Vagina (tissue), 2 donors: Measurements from ENCODE around the gene SRGAP3. TPM values are rescaled to one million over a fixed set of nuclear protein-coding genes. Genes with fewer than 3 reads are reported as not detected.

ENCODE experiments used
- DNase-seq, 2 donors: peaks; one replicate each; pipeline ENCODE4 v3.0.0-alpha.2; 2017; ENCODE audit errors: extremely low spot score in 2 of 2
- H3K27ac ChIP-seq: fragments of 200-600 bp; sonication (generic); one replicate; pipeline ENCODE4 v1.5.1; 2019
- H3K27me3 ChIP-seq: fragments of 200-600 bp; sonication (generic); one replicate; pipeline ENCODE4 v1.5.1; 2019
- H3K36me3 ChIP-seq, 2 donors: fragments of 200-600 bp; sonication (generic); one replicate each; pipeline ENCODE4 v1.5.1; 2017 to 2019
- H3K4me1 ChIP-seq: fragments of 200-600 bp; sonication (generic); one replicate; pipeline ENCODE4 v1.5.1; 2019
- H3K4me3 ChIP-seq, 2 donors: fragments of 200-600 bp; sonication (generic); 1 replicate in 1 of 2; 2 replicates in 1 of 2; pipeline ENCODE4 v1.5.1; 2016 to 2019
- H3K9me3 ChIP-seq: fragments of 200-600 bp; sonication (generic); one replicate; pipeline ENCODE4 v1.5.1; 2019
- CTCF ChIP-seq, 3 experiments: fragments of 450-650 bp in 2 of 3; fragments of 200-600 bp in 1 of 3; sonication (generic) in 1 of 3; IDR thresholded peaks; one replicate each; pipeline ENCODE4 v1.5.1; 2017 to 2019; ENCODE audit warnings: antibody characterized with exemption in 3 of 3, mild to moderate bottlenecking in 2 of 3, moderate library complexity in 2 of 3
- POLR2A ChIP-seq, 2 donors: fragments of 450-650 bp; IDR thresholded peaks; one replicate each; pipeline ENCODE4 v1.6.1; 2017; ENCODE audit warnings: antibody characterized with exemption in 2 of 2, mild to moderate bottlenecking in 2 of 2, moderate library complexity in 2 of 2
- POLR2AphosphoS5 ChIP-seq, 2 donors: sonication (generic); formaldehyde crosslinking; IDR thresholded peaks; one replicate each; pipeline ENCODE4 v1.9.0; 2017; ENCODE audit warnings: antibody characterized with exemption in 2 of 2, mild to moderate bottlenecking in 2 of 2, low read depth in 1 of 2; ENCODE audit not compliant: insufficient read depth in 1 of 2
- intact Hi-C: fragments of 100-400 bp; cut with DNase I; formaldehyde crosslinking; loops from one replicate; pipeline ENCODE4 v1.15.1; 2023
- total RNA-seq: library from RNA; depleted of rRNA; stranded (reverse); fragments of >200 nt; gene quantifications from one replicate; pipeline ENCODE4 v1.2.3, GENCODE V29; 2016

Gene SRGAP3
- total RNA-seq, 1 donor from 2014 or later: 20.6 TPM

- intact Hi-C loops: no loop called here
- H3K27ac ChIP-seq: no peak overlapping the region
- H3K27me3 ChIP-seq: no peaks in the 10 kb centered on the region
- H3K4me1 ChIP-seq: no peaks in the 10 kb centered on the region
- H3K9me3 ChIP-seq: no peaks in the 10 kb centered on the region
- TF ChIP-seq POLR2AphosphoS5 (IDR thresholded peaks at IDR 0.05; ENCODE audit: insufficient read depth in 1 of 2, low read depth in 1 of 2) (no peak), POLR2A (IDR thresholded peaks at IDR 0.05) (no peak), CTCF (IDR thresholded peaks at IDR 0.05) (no peak)
- H3K4me3 ChIP-seq: no peak overlapping the region
- no peaks in the 10 kb centered on the region for H3K36me3 ChIP-seq
- DNase-seq: no peak
Observed at GRCh38 chr3:9124730-9125129, 124.7 kb downstream of the SRGAP3 start.

DNA sequence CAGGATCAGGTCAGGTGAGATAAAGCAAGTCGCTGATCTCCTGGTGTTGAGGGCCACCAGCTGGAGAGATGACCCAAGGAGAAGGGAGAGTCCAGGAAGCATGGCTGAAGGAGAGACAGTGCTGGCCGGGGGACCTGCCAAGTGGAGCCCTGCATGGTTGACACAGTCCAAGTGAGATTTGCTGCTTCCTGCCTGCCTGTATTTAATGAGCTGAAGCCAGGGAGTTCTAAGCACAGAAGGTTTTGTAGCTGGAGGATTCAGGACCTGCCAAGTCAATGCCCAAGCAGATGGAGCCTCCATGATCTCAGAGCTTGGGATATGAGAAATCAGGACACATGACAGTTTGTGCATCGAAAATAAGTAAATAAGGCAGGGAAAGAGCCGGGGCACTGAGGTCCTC lies 125.6 kb downstream of the SRGAP3 start:
- no peak for TF ChIP-seq POLR2A (IDR thresholded peaks at IDR 0.05)
- no peak for TF ChIP-seq CTCF (IDR thresholded peaks at IDR 0.05)
- TF ChIP-seq POLR2AphosphoS5 (IDR thresholded peaks at IDR 0.05; ENCODE audit: insufficient read depth in 1 of 2, low read depth in 1 of 2): no peak
- DNase-seq: no peak
- intact Hi-C loops: no loop called here
- no peaks in the 10 kb centered on the region for H3K4me1 ChIP-seq
- no peaks in the 10 kb centered on the region for H3K27me3 ChIP-seq
- no peaks in the 10 kb centered on the region for H3K9me3 ChIP-seq
- no peaks in the 10 kb centered on the region for H3K36me3 ChIP-seq
- H3K27ac ChIP-seq: no peak overlapping the region
- H3K4me3 ChIP-seq: no peak overlapping the region

- TF ChIP-seq CTCF (IDR thresholded peaks at IDR 0.05) (no peak), POLR2A (IDR thresholded peaks at IDR 0.05) (no peak), POLR2AphosphoS5 (IDR thresholded peaks at IDR 0.05; ENCODE audit: insufficient read depth in 1 of 2, low read depth in 1 of 2) (no peak)
- no peak for DNase-seq
- Histone ChIP-seq H3K27ac (no peak overlapping the region), H3K4me3 (no peak overlapping the region), H3K9me3 (no peaks in the 10 kb centered on the region), H3K27me3 (no peaks in the 10 kb centered on the region), H3K36me3 (no peaks in the 10 kb centered on the region), H3K4me1 (no peaks in the 10 kb centered on the region)
- intact Hi-C loops: no loop called here
Observed at GRCh38 chr3:9122732-9123364, 126.6 kb downstream of the SRGAP3 start.

DNA sequence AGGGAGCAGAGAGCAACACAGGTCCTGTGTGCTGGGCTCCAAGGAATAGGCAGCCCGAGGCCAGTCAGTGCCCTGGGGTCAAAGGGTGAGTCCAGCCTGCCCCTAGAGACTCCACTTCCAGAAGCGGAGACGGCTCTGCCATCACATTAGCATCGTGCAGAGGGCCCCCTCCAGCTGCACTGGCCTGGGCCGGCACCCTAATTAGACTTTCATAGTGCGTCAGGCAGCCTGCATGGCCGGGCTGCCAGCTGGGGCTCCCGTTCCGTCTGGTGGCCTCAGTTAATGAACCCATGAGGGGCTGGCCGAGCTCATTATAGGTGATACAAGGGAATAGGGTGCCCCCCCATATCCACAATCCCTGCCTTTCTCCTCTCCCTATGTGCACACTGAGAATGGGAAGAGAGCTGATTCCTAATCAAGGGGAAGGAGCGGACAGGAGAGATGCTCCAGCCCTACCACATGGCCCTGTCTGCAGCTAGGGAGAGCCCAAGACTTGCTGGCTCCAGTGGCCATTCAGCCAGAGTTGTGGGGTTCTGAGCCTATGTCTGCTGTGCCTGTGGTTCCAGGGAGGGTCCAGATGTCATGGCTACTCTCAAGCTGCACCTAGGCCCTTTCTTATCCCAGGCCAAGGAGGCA lies 128.0 kb downstream of the SRGAP3 start:
- Histone ChIP-seq H3K27ac (no peak overlapping the region), H3K4me3 (no peak overlapping the region), H3K27me3 (no peaks in the 10 kb centered on the region), H3K4me1 (no peaks in the 10 kb centered on the region), H3K36me3 (no peaks in the 10 kb centered on the region), H3K9me3 (no peaks in the 10 kb centered on the region)
- intact Hi-C loops: no loop called here
- no peak for TF ChIP-seq CTCF (IDR thresholded peaks at IDR 0.05)
- TF ChIP-seq POLR2AphosphoS5 (IDR thresholded peaks at IDR 0.05; ENCODE audit: insufficient read depth in 1 of 2, low read depth in 1 of 2): no peak
- no peak for DNase-seq

GRCh38 chr3:9119331-9119730 lies 130.1 kb downstream of the SRGAP3 start:
- no peaks in the 10 kb centered on the region for H3K36me3 ChIP-seq
- H3K27me3 ChIP-seq: no peaks in the 10 kb centered on the region
- H3K27ac ChIP-seq: no peak overlapping the region
- no peak for DNase-seq
- no peaks in the 10 kb centered on the region for H3K9me3 ChIP-seq
- no peak overlapping the region for H3K4me3 ChIP-seq
- intact Hi-C loops: no loop called here
- no peak for TF ChIP-seq CTCF (IDR thresholded peaks at IDR 0.05)
- TF ChIP-seq POLR2AphosphoS5 (IDR thresholded peaks at IDR 0.05; ENCODE audit: insufficient read depth in 1 of 2, low read depth in 1 of 2): no peak
- no peak for TF ChIP-seq POLR2A (IDR thresholded peaks at IDR 0.05)
- no peaks in the 10 kb centered on the region for H3K4me1 ChIP-seq
